Thoracic aorta (tissue), 2 donors: ENCODE results near the gene CRY2. TPM values are rescaled to one million over a fixed set of nuclear protein-coding genes. Genes with fewer than 3 reads are reported as not detected.

Source experiments
- ATAC-seq: fragments of 150-250 bp; one replicate; pipeline ENCODE4 v1.8.0; 2017; ENCODE audit warnings: low read depth; ENCODE audit not compliant: insufficient number of reproducible peaks, low FRiP score
- DNase-seq: peaks from one replicate; pipeline ENCODE4 v3.0.0-alpha.2; 2020; ENCODE audit warnings: low spot score
- H3K27ac ChIP-seq, 2 donors: fragments of 200-600 bp; sonication (generic); 1 replicate in 1 of 2; 2 replicates in 1 of 2; pipeline ENCODE4 v1.5.1; 2016; ENCODE audit warnings: mild to moderate bottlenecking in 2 of 2, moderate library complexity in 2 of 2
- H3K27me3 ChIP-seq: fragments of 200-600 bp; sonication (generic); replicated peaks from 2 replicates; pipeline ENCODE4 v1.6.0; 2016; ENCODE audit warnings: mild to moderate bottlenecking; ENCODE audit not compliant: insufficient read depth
- H3K36me3 ChIP-seq: fragments of 200-600 bp; sonication (generic); one replicate; pipeline ENCODE4 v1.5.1; 2016
- H3K4me1 ChIP-seq, 2 donors: fragments of 200-600 bp; sonication (generic); 1 replicate in 1 of 2; 2 replicates in 1 of 2; pipeline versions ENCODE4 v1.5.1 to v1.6.0; 2016; ENCODE audit warnings: low read depth in 2 of 2, mild to moderate bottlenecking in 1 of 2; ENCODE audit not compliant: control insufficient read depth in 1 of 2
- H3K4me3 ChIP-seq: fragments of 200-600 bp; sonication (generic); 2 replicates; pipeline ENCODE4 v1.5.1; 2016; ENCODE audit warnings: mild to moderate bottlenecking
- H3K9me3 ChIP-seq: fragments of 200-600 bp; sonication (generic); 2 replicates; pipeline ENCODE4 v1.5.1; 2016
- CTCF ChIP-seq: fragments of 200-600 bp; sonication (generic); IDR thresholded peaks from one replicate; pipeline ENCODE4 v1.5.1; 2019; ENCODE audit warnings: antibody characterized with exemption
- total RNA-seq, 2 donors: library from RNA; depleted of rRNA; stranded (reverse); fragments of >200 nt; gene quantifications; one replicate each; pipeline versions ENCODE4 v1.1.0 to v1.2.3, GENCODE V29; 2016

Gene CRY2
- total RNA-seq, 2 donors from 2014 or later, result 41.2 to 54.4 TPM

- Histone ChIP-seq H3K4me3 (no peak within 1 kb of the TSS), H3K27me3 (no peaks in the 10 kb centered on the region), H3K27ac (no peak within 1 kb of the TSS), H3K9me3 (no peaks in the 10 kb centered on the region), H3K4me1 (no peaks in the 10 kb centered on the region), H3K36me3 (peaks cover 16% of the 10 kb centered on the region)
- ATAC-seq, result no peak
- DNase-seq, result no peak
- TF ChIP-seq CTCF, result no peak
Measured at GRCh38 chr11:45906965-45907611, 59.8 kb downstream of the CRY2 start, which contains the start of gene FREY1. Gene FREY1, minus strand, starts transcription at chr11:45907271. Its CDS starts 26 bp downstream, at chr11:45907245.

- Histone ChIP-seq H3K4me3 (no peak overlapping the region), H3K36me3 (peaks cover 19% of the 10 kb centered on the region), H3K27me3 (no peaks in the 10 kb centered on the region), H3K9me3 (no peaks in the 10 kb centered on the region), H3K27ac (no peak overlapping the region), H3K4me1 (no peaks in the 10 kb centered on the region)
- ATAC-seq (no peak), DNase-seq (no peak)
- TF ChIP-seq CTCF, result no peak
Measured at GRCh38 chr11:45907911-45908370, 60.7 kb downstream of the CRY2 start.

GRCh38 chr11:45909594-45910475 lies 62.6 kb downstream of the CRY2 start:
- H3K27me3 ChIP-seq, result no peaks in the 10 kb centered on the region
- no peak for TF ChIP-seq CTCF
- no peak for DNase-seq
- H3K4me1 ChIP-seq, result no peaks in the 10 kb centered on the region
- H3K4me3 ChIP-seq, result no peak overlapping the region
- H3K9me3 ChIP-seq, result no peaks in the 10 kb centered on the region
- no peak overlapping the region for H3K27ac ChIP-seq
- ATAC-seq, result no peak
- peaks cover 32% of the 10 kb centered on the region for H3K36me3 ChIP-seq

- Histone ChIP-seq H3K27me3 (no peaks in the 10 kb centered on the region), H3K4me1 (no peaks in the 10 kb centered on the region), H3K4me3 (no peak overlapping the region), H3K36me3 (peaks cover 39% of the 10 kb centered on the region), H3K9me3 (no peaks in the 10 kb centered on the region), H3K27ac (no peak overlapping the region)
- DNase-seq (no peak), ATAC-seq (no peak)
- TF ChIP-seq CTCF, result no peak
Measured at GRCh38 chr11:45910623-45911022, 63.3 kb downstream of the CRY2 start.

GRCh38 chr11:45913514-45913913 lies 66.2 kb downstream of the CRY2 start:
- ATAC-seq (no peak), DNase-seq (no peak)
- Histone ChIP-seq H3K36me3 (peaks cover 42% of the 10 kb centered on the region), H3K4me1 (peaks cover 7 to 16% of the 10 kb centered on the region in 2 donors), H3K9me3 (no peaks in the 10 kb centered on the region), H3K4me3 (no peak overlapping the region), H3K27me3 (no peaks in the 10 kb centered on the region), H3K27ac (no peak overlapping the region)
- TF ChIP-seq CTCF, result no peak
